NCI-H2081 (cell line): ENCODE results near the gene USP8.
A peak's percentile ranks its signal among the peaks of the same experiment; 100 is the strongest.
"Not testable (repeated sequence)": the region's sequence is repeated elsewhere in the genome, so short reads cannot be mapped to it uniquely, and the experiment has no call there.

Source experiments
- DNase-seq, 2 experiments: peaks; one replicate each; lab custom pipeline; 2025; lab: John Stamatoyannopoulos, UW

The USP8 gene

GRCh38 chr15:50440932-50441331 is 16.7 kb downstream of the USP8 start:
- no peak for DNase-seq

- DNase-seq, result no peak
Measured at GRCh38 chr15:50452927-50453326, 28.7 kb downstream of the USP8 start.

- DNase-seq, result no peak
Measured at GRCh38 chr15:50458348-50459112, 34.3 kb downstream of the USP8 start.

GRCh38 chr15:50463423-50464358 is 39.5 kb downstream of the USP8 start:
- DNase-seq, result no peak

- no peak for DNase-seq
Measured at GRCh38 chr15:50471072-50471471, 46.9 kb downstream of the USP8 start.

GRCh38 chr15:50476143-50476542 is 51.9 kb downstream of the USP8 start:
- no peak for DNase-seq

- no peak for DNase-seq
Measured at GRCh38 chr15:50484781-50485180, 60.6 kb downstream of the USP8 start.

GRCh38 chr15:50485389-50485788 is 61.2 kb downstream of the USP8 start:
- DNase-seq, result no peak

- DNase-seq, result no peak
Measured at GRCh38 chr15:50487287-50487686, 63.1 kb downstream of the USP8 start.

- no peak for DNase-seq
Measured at GRCh38 chr15:50493625-50494024, 69.4 kb downstream of the USP8 start.

GRCh38 chr15:50494547-50494946 is 70.3 kb downstream of the USP8 start:
- not testable (repeated sequence) for DNase-seq

GRCh38 chr15:50496692-50497091 is 72.5 kb downstream of the USP8 start:
- DNase-seq, result no peak

- DNase-seq, result no peak
Measured at GRCh38 chr15:50500352-50500751, 76.1 kb downstream of the USP8 start.

GRCh38 chr15:50501815-50502214 is 77.6 kb downstream of the USP8 start:
- DNase-seq, result no peak

- DNase-seq, result no peak
Measured at GRCh38 chr15:50503144-50503543, 78.9 kb downstream of the USP8 start.

GRCh38 chr15:50505656-50506055 is 81.5 kb downstream of the USP8 start:
- DNase-seq, result not testable (repeated sequence)

- DNase-seq, result no peak
Measured at GRCh38 chr15:50506121-50506520, 81.9 kb downstream of the USP8 start.

- no peak for DNase-seq
Measured at GRCh38 chr15:50513001-50513400, 88.8 kb downstream of the USP8 start.

- no peak for DNase-seq
Measured at GRCh38 chr15:50519740-50520425, 95.7 kb downstream of the USP8 start.

GRCh38 chr15:50523851-50524251 is 99.6 kb downstream of the USP8 start:
- DNase-seq, result peak in 1 of 2 experiments; percentile 20

GRCh38 chr15:50531163-50531562 is 107.0 kb downstream of the USP8 start:
- DNase-seq, result no peak

GRCh38 chr15:50531766-50532165 is 107.6 kb downstream of the USP8 start:
- DNase-seq, result no peak

GRCh38 chr15:50542887-50543210 is 118.6 kb downstream of the USP8 start:
- no peak for DNase-seq
